SIG-M5 (cell line): ENCODE data around the gene ESCO1.
"Not testable (repeated sequence)": the region's sequence is repeated elsewhere in the genome, so short reads cannot be mapped to it uniquely, and the experiment has no call there.

Experiments
- DNase-seq: peaks from one replicate; lab custom pipeline; 2025; lab: John Stamatoyannopoulos, UW

ESCO1 gene

GRCh38 chr18:21600526-21601410 lies at the start of gene ESCO1:
Gene ESCO1, minus strand, starts transcription at chr18:21600704. Its CDS starts 25,861 bp downstream, at chr18:21574843.
- DNase-seq, result peak; percentile 95

- not testable (repeated sequence) for DNase-seq
Observed at GRCh38 chr18:21640375-21640774, 39.9 kb upstream of the ESCO1 start.

GRCh38 chr18:21638822-21639221 lies 38.3 kb upstream of the ESCO1 start:
- DNase-seq, result no peak

- no peak for DNase-seq
Observed at GRCh38 chr18:21636769-21637168, 36.3 kb upstream of the ESCO1 start.

- no peak for DNase-seq
Observed at GRCh38 chr18:21634588-21635199, 34.2 kb upstream of the ESCO1 start.

- no peak for DNase-seq
Observed at GRCh38 chr18:21632393-21632792, 31.9 kb upstream of the ESCO1 start.

GRCh38 chr18:21629089-21629832 lies 28.8 kb upstream of the ESCO1 start:
- no peak for DNase-seq

- DNase-seq, result not testable (repeated sequence)
Observed at GRCh38 chr18:21621640-21622039, 21.1 kb upstream of the ESCO1 start.

GRCh38 chr18:21612125-21613039 lies 11.9 kb upstream of the ESCO1 start, which contains the start of gene SNRPD1:
Gene SNRPD1, plus strand, starts transcription at chr18:21612314. Its CDS starts 116 bp downstream, at chr18:21612430.
- peak; percentile 54 for DNase-seq

GRCh38 chr18:21611401-21612124 lies 11.1 kb upstream of the ESCO1 start:
- DNase-seq, result not testable (repeated sequence)

- DNase-seq, result no peak
Observed at GRCh38 chr18:21605213-21605612, 4.7 kb upstream of the ESCO1 start.

- no peak for DNase-seq
Observed at GRCh38 chr18:21604671-21605070, 4.2 kb upstream of the ESCO1 start.

- no peak for DNase-seq
Observed at GRCh38 chr18:21602299-21602587, 1.7 kb upstream of the ESCO1 start.

- DNase-seq, result no peak
Observed at GRCh38 chr18:21599585-21600525, 649 bp downstream of the ESCO1 start.

- no peak for DNase-seq
Observed at GRCh38 chr18:21598726-21599584, 1.5 kb downstream of the ESCO1 start.

GRCh38 chr18:21597620-21598019 lies 2.9 kb downstream of the ESCO1 start:
- no peak for DNase-seq

GRCh38 chr18:21593540-21594257 lies 6.8 kb downstream of the ESCO1 start:
- DNase-seq, result no peak

GRCh38 chr18:21592361-21592760 lies 8.1 kb downstream of the ESCO1 start:
- not testable (repeated sequence) for DNase-seq
